HuH-7.5 (cell line): ENCODE measurements around the gene NRTN.
"Not testable (repeated sequence)": the region's sequence is repeated elsewhere in the genome, so short reads cannot be mapped to it uniquely, and the experiment has no call there.

ENCODE experiments used
- DNase-seq: peaks from one replicate; pipeline ENCODE4 v3.0.0; 2011; ENCODE audit warnings: low spot score

Gene NRTN

DNA sequence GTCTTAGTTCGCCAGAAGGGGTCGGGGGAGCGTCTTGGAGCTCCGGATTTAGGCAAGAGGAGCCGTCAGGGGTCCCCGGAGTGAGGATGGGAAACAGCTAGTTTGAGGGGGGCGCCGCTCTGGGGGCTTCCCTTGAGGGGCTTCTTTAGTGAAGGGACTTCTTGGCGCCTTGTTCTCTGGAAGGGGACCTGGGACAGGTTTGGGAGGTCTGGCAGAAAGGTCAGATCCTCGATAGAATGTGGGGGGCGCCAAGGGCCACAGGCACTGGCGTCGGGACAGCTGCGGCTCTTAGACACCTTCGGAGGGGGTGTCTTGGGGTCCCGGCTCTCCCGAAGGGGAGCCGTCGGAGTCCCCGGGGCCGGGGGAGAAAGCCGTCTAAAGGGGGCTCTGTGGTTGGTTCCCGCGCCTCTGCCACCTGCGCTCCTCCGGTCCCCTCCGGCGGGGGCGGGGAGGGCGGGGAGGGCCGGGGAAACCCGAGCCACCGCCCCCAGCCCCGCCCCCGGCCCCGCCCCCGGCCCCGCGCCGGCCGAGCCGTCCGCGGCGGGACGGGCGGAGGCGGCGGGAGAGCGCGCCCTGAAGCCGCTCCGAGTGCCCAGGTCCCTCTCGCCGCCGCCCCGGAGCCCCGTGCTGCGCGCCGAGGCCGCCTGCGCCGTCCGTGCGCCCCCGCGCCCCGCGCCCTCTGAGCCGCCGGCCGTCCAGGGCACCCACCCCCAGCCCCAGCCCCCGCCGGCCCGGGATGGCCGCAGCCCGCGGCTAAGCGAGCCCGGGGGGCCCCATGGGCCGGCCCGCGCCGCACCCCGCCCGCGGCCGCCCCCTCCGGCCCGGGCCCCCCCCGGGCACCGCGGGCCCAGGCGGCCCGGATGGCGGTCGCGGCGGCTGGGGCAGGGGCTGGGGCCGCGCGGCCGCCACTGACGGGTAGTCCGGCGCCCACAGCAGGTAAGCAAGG is at the start of gene NRTN:
NRTN (plus strand) TSS at position 552 of the 946 bp plus-strand sequence. CDS start 19,099 bp downstream, outside the sequence.
- peak; percentile 93 for DNase-seq

GRCh38 chr19:5762608-5763217 is 42.2 kb upstream of the NRTN start:
- DNase-seq = no peak

DNA sequence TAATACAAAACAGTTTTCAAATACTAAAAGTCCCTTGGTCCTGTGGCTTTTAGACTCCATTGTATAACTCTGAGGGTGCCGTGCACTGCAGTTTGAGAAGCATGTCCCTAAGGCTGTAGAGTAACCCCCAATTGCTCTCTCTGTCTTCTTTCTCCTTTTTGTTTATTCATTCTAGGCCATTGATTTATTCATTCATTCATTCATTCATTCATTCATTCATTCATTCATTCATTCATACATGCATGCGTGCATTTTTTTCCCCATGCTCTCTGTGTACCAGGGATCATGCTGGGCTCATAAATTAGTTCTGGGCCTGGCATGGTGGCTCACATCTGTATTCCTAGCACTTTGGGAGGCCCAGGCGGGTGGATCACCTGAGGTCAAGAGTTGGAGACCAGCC is 39.6 kb upstream of the NRTN start:
- no peak for DNase-seq

DNA sequence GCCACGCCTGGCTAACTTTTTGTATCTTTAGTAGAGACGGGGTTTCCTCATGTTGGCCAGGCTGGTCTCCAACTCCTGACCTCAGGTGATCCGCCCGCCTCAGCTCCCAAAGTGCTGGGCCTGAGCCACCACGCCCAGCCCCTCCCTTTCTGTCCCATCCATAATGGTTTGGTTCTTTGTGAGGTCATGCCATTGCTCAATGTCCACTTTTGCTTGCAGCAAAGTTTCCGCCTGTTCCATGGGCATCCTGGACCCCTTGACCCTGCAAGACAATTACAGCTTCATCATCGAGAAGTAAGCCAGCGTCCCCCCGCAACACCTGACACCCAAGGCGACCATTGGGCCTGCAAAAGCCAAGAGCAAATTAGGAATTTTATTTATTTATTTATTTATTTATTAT is 36.9 kb upstream of the NRTN start:
- no peak for DNase-seq

DNA sequence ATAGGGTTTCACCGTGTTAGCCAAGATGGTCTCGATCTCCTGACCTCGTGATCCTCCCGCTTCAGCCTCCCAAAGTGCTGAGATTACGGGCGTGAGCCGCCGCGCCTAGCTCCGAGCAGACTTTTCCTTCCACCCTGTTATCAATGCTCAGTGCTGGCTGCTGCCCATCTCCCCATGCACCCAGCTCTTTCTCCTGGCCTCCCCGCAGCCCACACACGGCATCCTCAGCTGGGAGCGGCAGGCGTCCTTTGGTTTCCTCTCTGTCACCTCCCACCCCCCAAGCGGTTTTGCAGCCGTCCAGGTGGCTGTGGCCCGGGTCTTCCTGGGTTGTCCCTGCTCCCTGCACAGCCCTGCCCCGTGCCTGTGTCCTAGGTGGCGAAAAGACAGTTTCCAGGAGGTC is 32.5 kb upstream of the NRTN start:
- DNase-seq = no peak

DNA sequence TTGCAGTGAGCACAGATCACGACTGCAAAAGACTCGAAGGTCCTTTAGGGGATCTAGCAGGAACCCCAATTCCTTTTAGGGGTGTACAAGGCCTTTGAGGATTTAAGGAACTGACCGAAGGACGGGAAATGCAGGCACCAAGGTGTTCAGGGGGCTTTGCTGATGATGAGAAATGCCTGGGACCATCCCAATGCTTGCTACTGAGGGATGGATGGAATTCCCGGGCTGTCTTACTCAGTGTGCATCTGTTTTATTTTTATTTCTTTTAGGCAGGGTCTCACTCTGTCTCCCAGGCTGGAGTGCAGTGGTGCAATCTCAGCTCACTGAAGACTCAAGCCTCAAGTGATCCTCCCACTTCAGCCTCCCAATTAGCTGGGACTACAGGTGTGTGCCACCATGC is 31.6 kb upstream of the NRTN start:
- DNase-seq = no peak

GRCh38 chr19:5774921-5775320 is 29.9 kb upstream of the NRTN start:
- DNase-seq = no peak

GRCh38 chr19:5775668-5776309 is 29.1 kb upstream of the NRTN start:
- no peak for DNase-seq

DNA sequence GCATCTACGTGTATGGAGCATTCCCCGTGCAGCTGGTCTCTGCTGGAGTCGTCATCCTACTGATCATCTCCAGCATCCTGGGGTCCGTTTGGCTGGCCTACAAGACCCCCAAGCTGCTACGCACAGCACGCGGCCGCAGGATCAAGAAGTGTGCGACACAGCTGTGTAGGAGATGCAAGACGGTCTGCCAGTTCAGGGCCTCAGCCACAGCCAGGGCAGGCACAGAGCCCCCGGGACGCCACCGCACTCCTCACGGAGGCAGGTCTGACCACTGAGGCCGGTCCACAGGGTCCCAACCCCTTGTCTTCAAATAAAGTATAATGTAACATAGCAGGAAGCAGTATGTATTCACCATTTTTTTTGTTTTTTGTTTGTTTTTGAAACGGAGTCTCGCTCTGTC is 26.5 kb upstream of the NRTN start:
- no peak for DNase-seq

DNA sequence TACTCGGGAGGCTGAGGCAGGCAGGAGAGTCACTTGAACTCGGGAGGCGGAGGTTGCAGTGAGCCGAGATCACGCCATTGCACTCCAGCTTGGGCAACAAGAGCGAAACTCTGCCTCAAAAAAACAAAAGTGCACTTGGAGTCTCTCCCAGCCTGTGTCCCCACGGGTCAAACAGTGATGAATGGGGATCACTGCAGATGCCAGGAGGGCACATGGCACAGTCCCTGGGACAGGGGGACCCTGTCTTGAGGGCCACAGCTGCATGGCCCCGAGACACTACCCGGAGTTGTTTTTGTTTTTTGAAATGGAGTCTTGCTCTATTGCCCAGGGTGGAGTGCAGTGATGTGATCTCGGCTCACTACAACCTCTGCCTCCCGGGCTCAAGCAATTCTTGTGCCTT is 24.0 kb upstream of the NRTN start:
- DNase-seq = not testable (repeated sequence)

DNA sequence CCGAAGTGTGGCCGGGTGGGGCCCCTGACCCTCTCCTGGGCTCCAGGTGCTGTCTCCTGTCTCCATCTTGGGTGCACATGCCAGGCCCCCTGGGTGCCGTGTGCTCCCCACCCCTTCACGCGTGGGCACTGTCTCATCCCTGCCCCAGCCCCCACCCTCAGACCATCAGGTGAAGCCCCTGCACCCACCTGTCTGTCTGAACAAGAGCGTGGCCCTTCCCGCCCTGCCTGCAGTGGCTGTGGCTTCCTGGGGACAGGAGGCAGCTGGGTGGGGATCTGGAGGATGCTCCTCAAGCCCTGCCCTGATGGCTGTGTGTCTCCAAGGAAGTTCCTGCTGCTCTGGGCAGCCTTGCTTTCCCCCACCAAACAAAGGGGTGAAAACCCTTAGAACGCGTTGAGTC is 22.5 kb upstream of the NRTN start:
- no peak for DNase-seq

- no peak for DNase-seq
Observed at GRCh38 chr19:5782945-5783919, 21.6 kb upstream of the NRTN start.

DNA sequence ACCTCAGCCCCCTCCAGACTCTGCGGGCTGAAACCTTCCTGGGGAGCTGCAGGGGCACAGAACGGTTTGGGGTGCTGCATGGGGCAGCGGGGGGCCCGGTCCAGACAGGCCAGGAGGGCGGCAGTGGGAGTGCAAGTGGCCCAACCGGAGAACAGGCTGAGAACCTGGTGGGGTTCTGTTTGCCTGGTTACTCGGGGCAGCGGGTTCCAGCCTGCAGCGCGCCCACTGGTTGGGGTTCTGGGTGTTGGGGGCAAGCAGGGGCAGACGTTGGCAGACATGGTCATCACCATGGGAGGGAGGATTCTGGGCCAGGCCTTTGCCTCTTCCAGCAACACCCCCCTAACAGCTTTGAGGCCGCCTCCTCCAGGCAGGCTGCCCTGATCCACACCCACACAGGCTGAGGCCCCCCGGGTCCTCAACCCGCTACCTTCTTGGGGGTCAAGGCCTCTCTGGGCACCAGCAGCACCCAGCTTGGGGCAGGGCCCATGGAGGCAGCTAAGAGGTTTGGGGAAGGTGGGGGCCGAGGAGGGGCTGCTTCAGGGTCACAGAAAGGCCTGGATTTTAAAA is 20.2 kb upstream of the NRTN start, which contains the start of gene PRR22:
PRR22 (minus strand) TSS at position 166 of the 567 bp plus-strand sequence; CDS start at position 80, 86 bp downstream.
- no peak for DNase-seq

- no peak for DNase-seq
Observed at GRCh38 chr19:5785423-5785822, 19.4 kb upstream of the NRTN start.

DNA sequence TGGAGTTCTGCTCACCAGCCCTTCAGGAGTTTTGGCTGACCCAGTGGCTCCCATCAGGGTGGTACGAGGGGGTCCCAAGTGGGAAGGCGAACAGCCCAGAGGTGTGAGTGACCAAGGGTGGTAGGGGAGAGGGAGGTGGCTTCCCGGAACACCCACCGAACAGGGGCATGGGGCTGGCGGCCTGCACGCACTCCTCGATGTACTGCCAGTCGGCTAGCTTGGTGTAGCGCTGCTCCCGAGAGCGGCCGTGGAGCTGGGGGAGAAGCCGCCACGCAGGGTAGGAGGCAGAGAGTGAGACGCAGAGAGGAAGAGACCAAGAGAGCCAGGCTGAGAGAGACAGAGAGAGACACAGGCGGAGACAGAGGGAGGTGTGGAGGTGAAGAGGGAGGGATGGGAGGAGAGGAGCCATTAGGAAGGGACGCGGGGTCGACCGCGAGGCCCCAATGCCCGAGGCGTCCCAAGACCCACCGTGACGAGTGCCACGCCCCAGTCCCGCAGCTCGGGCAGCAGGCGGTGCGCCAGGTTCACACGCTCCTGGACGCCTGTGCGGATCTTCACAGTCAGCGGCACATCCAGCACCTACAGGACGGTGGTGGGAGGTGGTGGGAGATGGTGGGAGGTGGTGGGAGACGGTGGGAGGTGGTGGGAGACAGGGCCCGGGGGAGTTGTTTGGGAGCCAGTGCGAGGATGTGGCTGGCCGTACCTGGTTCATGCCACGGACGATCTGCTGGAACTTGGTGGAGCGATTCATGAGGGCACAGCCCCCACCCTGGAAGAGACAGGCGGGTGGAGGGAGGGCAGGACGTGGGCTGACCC is 18.1 kb upstream of the NRTN start:
- no peak for DNase-seq

DNA sequence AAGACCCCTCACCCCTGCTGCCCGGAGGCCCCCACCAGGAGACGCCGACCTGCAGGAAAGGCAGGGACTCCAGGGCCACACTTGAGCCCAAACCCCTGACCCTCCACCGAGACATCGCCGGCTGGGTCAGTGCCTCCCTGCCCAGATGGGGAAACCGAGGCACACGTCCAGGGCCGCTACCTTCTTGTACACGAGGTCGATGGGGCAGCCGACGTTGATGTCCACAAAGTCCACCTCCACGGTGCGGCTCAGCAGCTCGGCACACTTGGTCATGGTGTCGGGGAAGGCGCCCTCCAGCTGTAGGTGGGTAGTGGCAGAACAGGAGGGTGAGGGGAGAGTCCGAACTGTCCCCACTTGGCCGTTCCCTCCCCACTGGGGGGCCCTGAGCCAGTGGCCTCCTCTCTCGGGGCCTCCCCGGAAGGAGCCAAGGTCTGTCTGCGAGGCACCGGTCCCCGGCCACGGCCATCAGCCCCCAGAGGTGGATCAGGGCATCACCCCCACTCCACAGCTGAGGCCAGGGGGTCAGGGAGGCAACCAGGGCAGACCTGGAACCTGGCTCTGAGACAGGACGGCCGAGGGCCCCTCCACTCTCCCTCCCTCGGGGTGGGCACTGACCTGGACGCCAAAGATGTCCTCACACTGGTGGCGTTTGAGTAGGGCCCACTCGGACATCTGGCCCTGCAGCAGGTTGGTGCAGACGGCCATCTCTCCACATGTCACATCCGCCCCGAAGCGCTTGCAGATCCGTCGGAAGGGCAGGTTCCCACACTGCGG is 17.3 kb upstream of the NRTN start:
- no peak for DNase-seq

- DNase-seq = no peak
Observed at GRCh38 chr19:5788422-5788821, 16.4 kb upstream of the NRTN start.

GRCh38 chr19:5789351-5789761 is 15.5 kb upstream of the NRTN start:
- DNase-seq = no peak

GRCh38 chr19:5789886-5790558 is 14.8 kb upstream of the NRTN start:
- no peak for DNase-seq
